ENCODE measurements around the gene BRF1. TPM values are rescaled to one million over a fixed set of nuclear protein-coding genes. Genes with fewer than 3 reads are reported as not detected.

BRF1 gene
- total RNA-seq, 1 donor from 2014 or later, result 19.0 TPM

DNA sequence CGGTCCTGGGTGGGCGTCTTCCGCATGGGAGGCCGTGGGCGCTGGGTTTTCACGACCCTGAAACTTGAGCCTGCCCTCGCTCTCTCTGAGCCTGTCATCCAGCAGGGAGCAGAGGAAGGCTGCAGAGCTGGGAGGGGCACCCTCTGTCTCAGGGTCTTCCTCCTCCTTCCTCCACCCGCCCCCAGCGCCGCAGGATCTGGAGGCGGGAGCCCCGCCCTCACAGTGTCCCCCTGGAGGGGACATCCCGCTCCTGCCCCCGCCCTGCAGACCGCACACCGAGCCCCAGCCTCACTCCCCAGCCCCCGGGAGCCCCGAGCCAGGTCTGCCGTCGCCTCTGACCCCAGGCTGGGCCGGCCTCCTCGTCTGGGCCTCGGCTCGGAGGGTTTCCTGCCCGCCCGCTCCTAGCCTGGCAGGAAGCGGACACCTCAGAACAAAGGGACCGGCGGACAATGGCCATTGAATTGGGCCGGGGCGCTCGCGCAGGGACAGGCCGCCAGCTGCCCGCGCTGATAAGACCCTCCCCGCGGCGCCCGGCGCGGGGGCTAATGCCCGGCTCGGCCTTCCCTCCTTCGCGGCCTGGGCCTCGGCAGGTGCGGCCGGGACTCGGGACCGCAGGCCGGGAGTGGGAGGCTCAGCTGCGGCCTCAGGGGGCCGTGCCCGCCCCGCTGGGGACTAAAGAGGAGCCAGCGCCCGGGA is 104.4 kb downstream of the BRF1 start:
- ATAC-seq, result peak; percentile 19
- intact Hi-C loops (cut with DNase I), result loop anchor here (2.0 kb wide), 2 partner anchors 28 to 44 kb away; partner anchors contain the start of gene JAG2

GRCh38 chr14:105195522-105196264 is 105.1 kb downstream of the BRF1 start:
- ATAC-seq, result no peak
- intact Hi-C loops (cut with DNase I), result loop anchor here (2.0 kb wide), 3 partner anchors 27 to 109 kb away; partner anchors contain the start of gene JAG2
- no peak for DNase-seq (ENCODE audit: missing footprints)

More for the DNA sequence above, 104.4 kb downstream of the BRF1 start:
- DNase-seq (ENCODE audit: missing footprints), result no peak

DNA sequence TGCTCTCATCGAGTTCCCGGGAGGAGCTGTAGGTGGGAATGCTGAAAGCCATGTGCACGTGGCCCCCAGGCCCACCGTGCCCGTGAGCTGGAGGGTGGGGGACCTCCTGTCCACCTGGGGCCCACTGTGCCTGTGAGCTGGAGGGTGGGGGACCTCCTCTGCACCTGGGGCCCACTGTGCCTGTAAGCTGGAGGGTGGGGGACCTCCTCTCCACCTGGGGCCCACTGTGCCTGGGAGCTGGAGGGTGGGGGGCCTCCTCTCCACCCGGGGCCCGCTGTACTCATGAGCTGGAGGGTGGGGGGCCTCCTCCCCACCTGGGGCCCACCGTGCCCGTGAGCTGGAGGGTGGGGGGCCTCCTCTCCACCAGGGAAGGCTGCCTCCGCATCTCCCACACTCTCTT is 105.8 kb downstream of the BRF1 start:
- ATAC-seq, result no peak
- intact Hi-C loops (cut with DNase I), result loop anchor here (2.0 kb wide), 1 partner anchor 108 kb away; no protein-coding TSS in a partner anchor
- no peak for DNase-seq (ENCODE audit: missing footprints)

DNA sequence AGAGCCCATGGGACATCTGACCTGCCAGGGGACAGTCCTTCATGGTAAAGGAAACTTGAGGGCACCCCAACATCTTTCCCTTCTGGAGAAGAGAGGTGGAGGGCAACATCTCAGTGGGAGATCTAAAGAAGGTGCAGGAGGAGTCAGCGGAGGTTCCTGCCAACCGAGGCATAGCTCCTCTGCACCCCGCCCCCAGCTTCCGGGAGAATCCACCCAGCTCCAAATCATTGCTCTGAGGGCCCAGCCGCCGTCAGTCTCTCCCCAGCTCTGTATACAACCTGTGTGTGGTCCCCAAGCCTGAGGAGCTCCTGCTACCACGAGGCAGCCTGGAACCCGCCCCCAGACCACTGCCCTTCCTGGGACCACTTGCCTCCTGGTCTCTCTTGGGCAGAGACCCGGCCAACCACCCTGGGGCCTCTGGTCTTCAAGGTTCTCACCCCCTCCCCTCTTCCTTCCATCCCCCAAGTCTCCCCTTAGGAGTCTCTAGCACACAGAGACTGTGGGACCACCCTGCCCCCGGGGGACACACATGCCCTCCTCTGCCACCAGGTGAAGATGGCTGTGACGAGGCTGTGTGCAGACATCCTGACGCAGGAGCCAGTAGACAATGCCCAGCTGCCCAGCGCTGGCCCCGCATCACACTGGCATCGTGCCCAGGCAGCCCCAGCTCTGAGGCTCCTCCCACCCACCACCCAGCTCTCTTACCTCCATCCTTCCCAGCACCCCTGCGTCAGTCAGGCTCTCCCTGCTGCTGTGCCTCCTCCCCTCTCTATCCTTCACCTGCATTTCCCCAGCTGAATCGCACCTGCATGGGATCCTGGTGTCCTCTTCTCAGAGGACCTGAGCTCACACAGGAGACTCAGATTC is 106.7 kb downstream of the BRF1 start:
- DNase-seq (ENCODE audit: missing footprints) (no peak), ATAC-seq (no peak)
- intact Hi-C loops (cut with DNase I), result loop anchor here (2.0 kb wide), 1 partner anchor 107 kb away; no protein-coding TSS in a partner anchor

- DNase-seq (ENCODE audit: missing footprints), result no peak
- intact Hi-C loops (cut with DNase I), result no loop called here
Measured at GRCh38 chr14:105192866-105193731, 107.7 kb downstream of the BRF1 start.

GRCh38 chr14:105187935-105188524 is 112.8 kb downstream of the BRF1 start:
- ATAC-seq, result no peak
- intact Hi-C loops (cut with DNase I), result loop anchor here (10.0 kb wide), 1 partner anchor 213 kb away; the partner anchor contains the start of gene AHNAK2
- no peak for DNase-seq (ENCODE audit: missing footprints)

More at GRCh38 chr14:105192866-105193731, 107.7 kb downstream of the BRF1 start:
- no peak for ATAC-seq

GRCh38 chr14:105187116-105187515 is 113.7 kb downstream of the BRF1 start:
- intact Hi-C loops (cut with DNase I), result loop anchor here (10.0 kb wide), 1 partner anchor 212 kb away; the partner anchor contains the start of gene AHNAK2
- DNase-seq (ENCODE audit: missing footprints), result no peak
- ATAC-seq, result no peak

- no peak for ATAC-seq
- no peak for DNase-seq (ENCODE audit: missing footprints)
- intact Hi-C loops (cut with DNase I), result loop anchor here (10.0 kb wide), 1 partner anchor 211 kb away; the partner anchor contains the start of gene AHNAK2
Measured at GRCh38 chr14:105185973-105186372, 114.8 kb downstream of the BRF1 start.

GRCh38 chr14:105185001-105185400 is 115.8 kb downstream of the BRF1 start:
- intact Hi-C loops (cut with DNase I), result loop anchor here (10.0 kb wide), 1 partner anchor 210 kb away; the partner anchor contains the start of gene AHNAK2

DNA sequence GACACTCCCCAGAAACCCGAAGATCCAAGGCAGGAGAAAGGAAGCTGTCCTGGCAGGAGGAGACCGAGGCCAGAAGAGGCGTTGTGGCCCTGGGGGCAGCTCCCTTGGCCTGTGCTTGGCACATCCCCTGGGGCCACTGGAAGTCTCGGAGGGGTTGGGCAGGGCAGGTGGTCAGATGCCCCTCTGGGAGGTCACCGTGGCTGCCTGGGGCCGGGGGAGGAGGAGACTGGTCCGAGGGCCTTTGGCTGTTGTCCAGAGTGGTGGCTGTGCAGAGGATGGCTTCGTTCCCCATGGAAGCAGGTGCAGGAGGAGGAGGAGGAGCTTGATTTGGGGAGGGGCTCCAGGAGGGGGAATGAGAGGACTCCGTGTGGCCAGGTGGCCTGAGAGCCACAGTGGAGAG is 116.3 kb downstream of the BRF1 start:
- DNase-seq (ENCODE audit: missing footprints) (no peak), ATAC-seq (no peak)
- intact Hi-C loops (cut with DNase I), result loop anchor here (10.0 kb wide), 1 partner anchor 210 kb away; the partner anchor contains the start of gene AHNAK2

More at GRCh38 chr14:105185001-105185400, 115.8 kb downstream of the BRF1 start:
- no peak for ATAC-seq
- DNase-seq (ENCODE audit: missing footprints), result no peak

- intact Hi-C loops (cut with DNase I), result loop anchor here (10.0 kb wide), 1 partner anchor 208 kb away; the partner anchor contains the start of gene AHNAK2
- no peak for DNase-seq (ENCODE audit: missing footprints)
- no peak for ATAC-seq
Measured at GRCh38 chr14:105182296-105183020, 118.3 kb downstream of the BRF1 start.

- intact Hi-C loops (cut with DNase I), result loop anchor here (10.0 kb wide), 1 partner anchor 207 kb away; the partner anchor contains the start of gene AHNAK2
- ATAC-seq (no peak), DNase-seq (ENCODE audit: missing footprints) (no peak)
Measured at GRCh38 chr14:105181549-105182295, 119.1 kb downstream of the BRF1 start.

DNA sequence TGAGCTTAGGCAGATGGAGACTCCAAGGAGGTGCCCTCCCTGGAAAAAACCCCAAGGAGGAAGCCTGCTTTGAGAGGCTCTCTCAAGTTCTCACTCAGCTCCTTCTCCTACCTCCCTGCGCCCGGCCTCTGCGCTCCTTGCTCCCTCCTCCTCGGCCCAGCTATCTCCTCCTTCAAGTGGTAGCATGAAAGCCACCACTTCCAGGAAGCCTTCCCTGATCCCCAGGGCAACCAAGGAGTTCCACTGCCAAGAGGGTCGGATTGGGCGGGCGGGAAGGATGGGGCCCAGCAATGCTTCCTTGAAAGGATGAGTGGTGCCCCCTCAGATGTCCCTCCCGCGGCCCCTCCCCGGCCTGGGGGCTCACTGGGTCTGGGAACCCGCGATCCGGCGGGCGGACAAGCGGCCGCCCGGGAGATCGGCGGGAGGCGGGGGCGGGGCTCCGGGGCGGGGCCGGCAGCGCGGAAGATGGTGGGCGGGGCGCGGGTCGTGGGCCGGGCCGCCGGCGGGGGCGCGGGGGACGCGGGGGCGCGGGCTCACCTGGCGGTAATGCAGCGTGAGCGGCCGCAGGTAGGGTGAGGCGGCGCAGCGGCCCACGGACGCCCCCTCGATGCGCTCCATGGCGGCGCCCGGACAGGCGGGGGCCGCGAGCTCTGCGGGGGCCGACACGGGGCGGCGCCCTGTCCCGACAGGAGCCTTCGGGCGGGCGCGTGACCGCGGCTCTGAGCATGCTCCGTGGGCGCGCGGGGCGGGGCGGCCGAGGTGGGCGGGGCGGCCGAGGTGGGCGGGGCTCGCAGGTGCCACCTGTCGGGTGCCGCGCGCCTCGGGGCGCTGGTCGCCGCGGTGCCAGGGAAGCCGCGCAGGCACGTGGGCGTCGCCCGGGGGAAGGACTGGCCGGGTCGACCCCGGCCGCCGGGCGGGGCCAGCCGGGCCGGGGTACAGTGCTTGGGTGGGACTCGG is 119.9 kb downstream of the BRF1 start, which contains the start of gene NUDT14:
Gene NUDT14 (minus strand): TSS at position 721 of the 957 bp plus-strand sequence. CDS start 103 bp downstream, at position 618.
- DNase-seq (ENCODE audit: missing footprints) (no peak), ATAC-seq (peak; percentile 70)
- intact Hi-C loops (cut with DNase I), result loop anchor here (10.0 kb wide), 1 partner anchor 206 kb away; the partner anchor contains the start of gene AHNAK2

DNA sequence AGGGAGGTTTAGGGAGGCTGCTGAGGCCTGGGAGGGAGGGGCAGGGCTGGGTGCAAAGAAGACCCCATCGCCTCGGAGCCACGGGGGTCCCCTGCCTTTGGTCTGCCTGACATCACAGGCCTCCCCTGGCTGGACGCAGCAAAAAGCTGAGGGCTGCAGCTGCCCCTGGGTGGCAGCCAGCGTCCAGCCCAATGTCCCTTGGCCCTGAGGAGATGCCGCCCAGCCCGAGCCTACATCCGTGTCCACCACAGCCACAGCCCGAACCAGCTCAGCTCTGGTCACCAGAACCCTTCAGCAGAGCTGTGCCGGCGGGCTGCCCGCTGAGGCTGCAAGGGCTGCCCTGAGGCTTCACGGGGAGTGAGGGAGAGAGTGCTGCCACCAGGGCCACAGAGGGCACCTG is 121.6 kb downstream of the BRF1 start:
- DNase-seq (ENCODE audit: missing footprints) (no peak), ATAC-seq (no peak)
- intact Hi-C loops (cut with DNase I), result no loop called here

DNA sequence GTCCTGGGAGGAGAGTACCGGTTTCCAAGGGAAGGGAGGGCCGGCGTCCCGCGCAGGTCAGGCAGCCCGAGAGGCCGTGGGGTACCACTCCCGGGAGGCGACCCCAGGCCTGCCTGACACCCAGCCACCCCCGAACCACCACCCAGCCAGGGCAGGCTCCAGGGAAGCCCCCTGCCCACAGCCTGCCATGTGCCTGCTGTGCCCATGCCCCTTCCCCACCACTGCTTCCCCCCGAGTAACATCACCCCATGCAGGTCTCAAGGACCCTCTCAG is 122.0 kb downstream of the BRF1 start:
- ATAC-seq (no peak), DNase-seq (ENCODE audit: missing footprints) (no peak)
- intact Hi-C loops (cut with DNase I), result no loop called here
